ENCODE results near the gene CXXC1. TPM values are rescaled to one million over a fixed set of nuclear protein-coding genes. Genes with fewer than 3 reads are reported as not detected.
"Not testable (repeated sequence)": the region's sequence is repeated elsewhere in the genome, so short reads cannot be mapped to it uniquely, and the experiment has no call there.

Gene CXXC1
- polyA plus RNA-seq, 6 donors from 2014 or later = 56.7 to 97.3 (median 71.0) TPM

- Mint-ChIP-seq H3K4me1 (no peaks in the 10 kb centered on the region), H3K36me3 (no peaks in the 10 kb centered on the region), H3K4me3 (no peak overlapping the region), H3K9me3 (peaks cover 0 to 13% (median 5%) of the 10 kb centered on the region in 7 donors), H3K27me3 (peaks cover 9 to 37% (median 16%) of the 10 kb centered on the region in 3 donors), H3K27ac (no peak overlapping the region)
- no peak for ATAC-seq (ENCODE audit: low read depth in 2 of 2)
- no peak for DNase-seq
These were observed 39.9 kb downstream of the CXXC1 start for GRCh38 chr18:50247561-50247960.

GRCh38 chr18:50241768-50242167, 45.7 kb downstream of the CXXC1 start:
- H3K4me1 Mint-ChIP-seq; ATAC-seq (ENCODE audit: low read depth in 2 of 2): not testable (repeated sequence)
- H3K36me3 Mint-ChIP-seq = peaks cover 3 to 22% of the 10 kb centered on the region in 2 donors

DNA sequence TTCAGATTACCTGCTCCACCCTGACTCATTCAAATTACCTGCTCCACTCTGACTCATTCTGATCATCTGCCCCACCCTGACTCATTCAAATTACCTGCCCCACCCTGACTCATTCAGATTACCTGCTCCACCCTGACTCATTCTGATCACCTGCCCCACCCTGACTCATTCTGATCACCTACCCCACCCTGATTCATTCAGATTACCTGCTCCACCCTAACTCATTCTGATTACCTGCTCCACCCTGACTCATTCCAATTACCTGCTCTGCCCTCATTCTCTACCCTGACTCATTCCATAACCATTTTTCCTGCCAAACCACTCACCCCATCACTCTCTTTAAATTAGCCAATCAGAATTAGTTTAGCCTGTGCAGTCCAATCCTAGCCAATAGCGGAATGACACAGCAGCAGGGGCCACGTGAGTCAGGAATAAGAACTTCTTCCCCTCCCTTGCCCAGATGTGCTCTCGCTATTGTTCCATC, 47.4 kb downstream of the CXXC1 start:
- Mint-ChIP-seq H3K9me3 (peaks cover 12 to 42% (median 29%) of the 10 kb centered on the region in 7 donors), H3K36me3 (peaks cover 3 to 22% of the 10 kb centered on the region in 2 donors), H3K27ac (peak overlapping the region in 1 of 6 donors; percentile 15), H3K4me1 (no peaks in the 10 kb centered on the region), H3K4me3 (no peak overlapping the region), H3K27me3 (peaks cover 22 to 50% (median 30%) of the 10 kb centered on the region in 3 donors)
- ATAC-seq (ENCODE audit: low read depth in 2 of 2) (no peak), DNase-seq (no peak)

More at GRCh38 chr18:50241768-50242167, 45.7 kb downstream of the CXXC1 start:
- H3K27ac Mint-ChIP-seq, DNase-seq, H3K4me3 Mint-ChIP-seq: not testable (repeated sequence)
- Mint-ChIP-seq H3K27me3 (peaks cover 19 to 36% (median 22%) of the 10 kb centered on the region in 3 donors), H3K9me3 (peaks cover 12 to 42% (median 29%) of the 10 kb centered on the region in 7 donors)

DNA sequence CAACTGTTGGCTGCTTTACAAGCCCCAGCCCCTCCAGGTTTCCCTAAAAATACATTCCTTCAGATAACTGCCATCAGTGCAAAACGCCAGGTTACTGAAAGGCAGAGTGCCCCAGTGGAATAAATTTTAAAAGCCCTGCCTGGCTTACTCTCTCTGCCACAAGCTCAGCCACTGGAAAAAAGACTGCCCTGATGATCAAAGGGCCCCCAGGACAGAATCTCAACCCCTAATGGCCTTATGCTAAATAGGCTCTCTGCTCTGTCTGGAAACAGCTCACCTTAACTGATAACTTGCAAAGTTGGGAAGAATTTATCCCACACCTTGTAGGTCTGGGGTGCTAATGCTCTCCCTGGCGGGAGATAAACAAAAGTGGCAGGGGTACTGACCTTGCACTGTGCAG, 55.1 kb downstream of the CXXC1 start:
- no peak for DNase-seq
- Mint-ChIP-seq H3K4me3 (no peak overlapping the region), H3K27me3 (peaks cover 31 to 60% (median 50%) of the 10 kb centered on the region in 3 donors), H3K27ac (no peak overlapping the region), H3K4me1 (peaks cover 6 to 7% (median 7%) of the 10 kb centered on the region in 3 donors), H3K9me3 (no peaks in the 10 kb centered on the region), H3K36me3 (peaks cover 0 to 3% of the 10 kb centered on the region in 2 donors)
- ATAC-seq (ENCODE audit: low read depth in 2 of 2) = no peak

Other genes with a start within 250 kb of the CXXC1 start
- gene MYO5B, start 92.5 kb downstream of the CXXC1 start, polyA plus RNA-seq (ENCODE audit: low read depth in 6 of 6) = under 1 TPM in 1 of 6 donors, not detected in 5; 0.44 TPM
- under 1 TPM in 1 of 6 donors, not detected in 5; 0.27 TPM for gene CFAP53, start 21.2 kb downstream of the CXXC1 start, polyA plus RNA-seq (ENCODE audit: low read depth in 6 of 6)
- gene MBD1, start 6.2 kb downstream of the CXXC1 start, polyA plus RNA-seq (ENCODE audit: low read depth in 6 of 6) = 10 to 100 TPM; 23.4 to 42.4 (median 25.0) TPM
- gene SKA1, start 87.4 kb upstream of the CXXC1 start, polyA plus RNA-seq (ENCODE audit: low read depth in 6 of 6) = 1 to 10 TPM in 1 of 6 donors, under 1 TPM in 4, not detected in 1; 0.53 to 1.5 (median 0.74) TPM